Measurements from ENCODE around the gene RALGDS. TPM values are rescaled to one million over a fixed set of nuclear protein-coding genes. Genes with fewer than 3 reads are reported as not detected.

RALGDS gene
- total RNA-seq, 1 donor from 2014 or later, result 80.6 TPM

- Mint-ChIP-seq H3K4me3 (ENCODE audit: unreplicated experiment) (peak overlapping the region; percentile 11), H3K27me3 (ENCODE audit: unreplicated experiment) (peaks cover 15% of the 10 kb centered on the region), H3K9me3 (ENCODE audit: unreplicated experiment) (no peaks in the 10 kb centered on the region), H3K4me1 (ENCODE audit: unreplicated experiment) (peaks cover 23% of the 10 kb centered on the region), H3K27ac (ENCODE audit: unreplicated experiment) (no peak overlapping the region), H3K36me3 (ENCODE audit: low read depth, unreplicated experiment) (peaks cover 14% of the 10 kb centered on the region)
- TF ChIP-seq, protein P1, sequence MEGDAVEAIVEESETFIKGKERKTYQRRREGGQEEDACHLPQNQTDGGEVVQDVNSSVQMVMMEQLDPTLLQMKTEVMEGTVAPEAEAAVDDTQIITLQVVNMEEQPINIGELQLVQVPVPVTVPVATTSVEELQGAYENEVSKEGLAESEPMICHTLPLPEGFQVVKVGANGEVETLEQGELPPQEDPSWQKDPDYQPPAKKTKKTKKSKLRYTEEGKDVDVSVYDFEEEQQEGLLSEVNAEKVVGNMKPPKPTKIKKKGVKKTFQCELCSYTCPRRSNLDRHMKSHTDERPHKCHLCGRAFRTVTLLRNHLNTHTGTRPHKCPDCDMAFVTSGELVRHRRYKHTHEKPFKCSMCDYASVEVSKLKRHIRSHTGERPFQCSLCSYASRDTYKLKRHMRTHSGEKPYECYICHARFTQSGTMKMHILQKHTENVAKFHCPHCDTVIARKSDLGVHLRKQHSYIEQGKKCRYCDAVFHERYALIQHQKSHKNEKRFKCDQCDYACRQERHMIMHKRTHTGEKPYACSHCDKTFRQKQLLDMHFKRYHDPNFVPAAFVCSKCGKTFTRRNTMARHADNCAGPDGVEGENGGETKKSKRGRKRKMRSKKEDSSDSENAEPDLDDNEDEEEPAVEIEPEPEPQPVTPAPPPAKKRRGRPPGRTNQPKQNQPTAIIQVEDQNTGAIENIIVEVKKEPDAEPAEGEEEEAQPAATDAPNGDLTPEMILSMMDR (IDR thresholded peaks at IDR 0.05; ENCODE audit: unreplicated experiment), result no peak
- DNase-seq (ENCODE audit: low spot score), result no peak
Measured at GRCh38 chr9:133126697-133127339, 5.8 kb upstream of the RALGDS start.

DNA sequence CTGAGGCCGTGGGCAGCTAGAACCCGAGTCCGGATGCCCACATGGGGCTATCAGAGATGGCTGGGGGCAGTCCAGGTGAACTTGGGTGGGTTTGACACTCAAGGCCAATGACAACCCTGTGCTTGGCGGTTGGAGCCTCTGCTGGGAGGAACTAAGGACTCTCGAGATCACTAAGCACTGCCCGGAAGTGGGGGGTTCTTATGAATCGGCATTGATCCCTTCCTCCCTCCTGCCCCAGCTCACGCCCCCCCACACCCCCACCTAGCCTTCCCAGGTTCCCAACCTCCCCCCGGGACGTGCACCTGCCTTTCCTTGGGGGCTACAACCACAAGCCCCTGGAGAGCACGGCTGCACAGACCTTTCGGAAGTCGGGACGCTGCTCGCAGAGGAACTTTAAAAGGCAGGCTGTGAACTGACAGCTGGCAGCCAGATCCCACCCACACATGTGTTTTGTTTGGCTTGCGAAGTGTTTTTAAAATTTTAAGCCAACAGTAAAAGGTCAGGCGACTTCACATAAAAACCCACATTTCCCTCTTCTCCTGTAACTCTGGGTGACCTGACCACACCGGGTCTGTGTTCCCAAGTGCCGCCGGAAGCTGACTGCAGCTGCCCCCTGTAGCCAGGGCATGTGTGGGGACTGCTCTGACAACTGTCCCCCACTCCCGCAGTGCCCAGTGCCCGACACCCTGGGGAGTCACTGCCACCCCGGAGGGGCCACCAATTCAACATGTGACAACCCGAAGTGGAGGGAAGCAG is 5.1 kb upstream of the RALGDS start:
- TF ChIP-seq, protein P1 (IDR thresholded peaks at IDR 0.05; ENCODE audit: unreplicated experiment), result no peak
- Mint-ChIP-seq H3K36me3 (ENCODE audit: low read depth, unreplicated experiment) (peaks cover 12% of the 10 kb centered on the region), H3K27ac (ENCODE audit: unreplicated experiment) (no peak overlapping the region), H3K4me3 (ENCODE audit: unreplicated experiment) (peak overlapping the region; percentile 11), H3K9me3 (ENCODE audit: unreplicated experiment) (no peaks in the 10 kb centered on the region), H3K27me3 (ENCODE audit: unreplicated experiment) (peaks cover 19% of the 10 kb centered on the region), H3K4me1 (ENCODE audit: unreplicated experiment) (peaks cover 28% of the 10 kb centered on the region)
- DNase-seq (ENCODE audit: low spot score), result no peak

GRCh38 chr9:133124907-133125275 is 3.9 kb upstream of the RALGDS start:
- Mint-ChIP-seq H3K4me3 (ENCODE audit: unreplicated experiment) (peak overlapping the region; percentile 42), H3K27me3 (ENCODE audit: unreplicated experiment) (peaks cover 19% of the 10 kb centered on the region), H3K36me3 (ENCODE audit: low read depth, unreplicated experiment) (peaks cover 12% of the 10 kb centered on the region), H3K9me3 (ENCODE audit: unreplicated experiment) (no peaks in the 10 kb centered on the region), H3K27ac (ENCODE audit: unreplicated experiment) (no peak overlapping the region), H3K4me1 (ENCODE audit: unreplicated experiment) (peaks cover 32% of the 10 kb centered on the region)
- TF ChIP-seq, protein P1 (IDR thresholded peaks at IDR 0.05; ENCODE audit: unreplicated experiment), result no peak
- DNase-seq (ENCODE audit: low spot score), result no peak

GRCh38 chr9:133124123-133124906 is 3.3 kb upstream of the RALGDS start:
- Mint-ChIP-seq H3K4me3 (ENCODE audit: unreplicated experiment) (peak overlapping the region; percentile 45), H3K4me1 (ENCODE audit: unreplicated experiment) (peaks cover 36% of the 10 kb centered on the region), H3K27me3 (ENCODE audit: unreplicated experiment) (peaks cover 19% of the 10 kb centered on the region), H3K9me3 (ENCODE audit: unreplicated experiment) (no peaks in the 10 kb centered on the region), H3K27ac (ENCODE audit: unreplicated experiment) (peak overlapping the region; percentile 62), H3K36me3 (ENCODE audit: low read depth, unreplicated experiment) (peaks cover 12% of the 10 kb centered on the region)
- no peak for DNase-seq (ENCODE audit: low spot score)
- TF ChIP-seq, protein P1 (IDR thresholded peaks at IDR 0.05; ENCODE audit: unreplicated experiment), result no peak

All from endothelial cell (in vitro differentiated cells).